Measurements from ENCODE around the gene PPARG.

The PPARG gene

DNA sequence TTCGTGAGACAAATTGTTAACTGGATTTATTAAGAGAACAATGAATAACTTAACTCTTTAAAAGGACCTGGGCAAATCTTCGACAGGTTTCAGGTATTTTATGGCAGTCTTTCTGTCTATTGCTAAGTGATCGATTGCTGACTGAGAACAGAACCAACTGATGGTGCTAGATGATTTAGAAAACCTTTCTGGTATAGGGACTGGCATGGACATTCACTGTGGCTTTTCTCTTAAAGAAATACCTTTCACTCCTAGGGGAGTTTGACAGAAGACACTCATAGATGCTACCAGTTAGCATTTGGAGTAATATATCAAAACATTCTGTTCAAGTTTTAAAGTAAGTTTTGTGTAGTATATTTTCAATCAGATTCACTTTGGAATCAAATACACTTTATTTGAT lies 654 bp downstream of the PPARG start:
- peak overlapping the region; percentile 72 for H3K4me3 Mint-ChIP-seq
- DNase-seq: no peak
- peaks cover 10% of the 10 kb centered on the region for H3K9me3 Mint-ChIP-seq
- no peak overlapping the region for H3K27ac Mint-ChIP-seq
- H3K4me1 Mint-ChIP-seq: no peaks in the 10 kb centered on the region
- H3K27me3 Mint-ChIP-seq (ENCODE audit: low read depth, poor library complexity): peaks cover 80% of the 10 kb centered on the region
- H3K36me3 Mint-ChIP-seq (ENCODE audit: low read depth): no peaks in the 10 kb centered on the region
- TF ChIP-seq, protein P1, sequence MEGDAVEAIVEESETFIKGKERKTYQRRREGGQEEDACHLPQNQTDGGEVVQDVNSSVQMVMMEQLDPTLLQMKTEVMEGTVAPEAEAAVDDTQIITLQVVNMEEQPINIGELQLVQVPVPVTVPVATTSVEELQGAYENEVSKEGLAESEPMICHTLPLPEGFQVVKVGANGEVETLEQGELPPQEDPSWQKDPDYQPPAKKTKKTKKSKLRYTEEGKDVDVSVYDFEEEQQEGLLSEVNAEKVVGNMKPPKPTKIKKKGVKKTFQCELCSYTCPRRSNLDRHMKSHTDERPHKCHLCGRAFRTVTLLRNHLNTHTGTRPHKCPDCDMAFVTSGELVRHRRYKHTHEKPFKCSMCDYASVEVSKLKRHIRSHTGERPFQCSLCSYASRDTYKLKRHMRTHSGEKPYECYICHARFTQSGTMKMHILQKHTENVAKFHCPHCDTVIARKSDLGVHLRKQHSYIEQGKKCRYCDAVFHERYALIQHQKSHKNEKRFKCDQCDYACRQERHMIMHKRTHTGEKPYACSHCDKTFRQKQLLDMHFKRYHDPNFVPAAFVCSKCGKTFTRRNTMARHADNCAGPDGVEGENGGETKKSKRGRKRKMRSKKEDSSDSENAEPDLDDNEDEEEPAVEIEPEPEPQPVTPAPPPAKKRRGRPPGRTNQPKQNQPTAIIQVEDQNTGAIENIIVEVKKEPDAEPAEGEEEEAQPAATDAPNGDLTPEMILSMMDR (IDR thresholded peaks at IDR 0.05): no peak

- Mint-ChIP-seq H3K27me3 (ENCODE audit: low read depth, poor library complexity) (peaks cover 52% of the 10 kb centered on the region), H3K4me3 (no peak overlapping the region), H3K4me1 (no peaks in the 10 kb centered on the region), H3K9me3 (no peaks in the 10 kb centered on the region), H3K36me3 (ENCODE audit: low read depth) (no peaks in the 10 kb centered on the region), H3K27ac (no peak overlapping the region)
- TF ChIP-seq, protein P1 (IDR thresholded peaks at IDR 0.05): no peak
- no peak for DNase-seq
Observed at GRCh38 chr3:12292770-12293169, 3.9 kb downstream of the PPARG start.

- Mint-ChIP-seq H3K27ac (no peak overlapping the region), H3K27me3 (ENCODE audit: low read depth, poor library complexity) (peaks cover 31% of the 10 kb centered on the region), H3K4me1 (no peaks in the 10 kb centered on the region), H3K9me3 (no peaks in the 10 kb centered on the region), H3K4me3 (no peak overlapping the region), H3K36me3 (ENCODE audit: low read depth) (no peaks in the 10 kb centered on the region)
- TF ChIP-seq, protein P1 (IDR thresholded peaks at IDR 0.05): no peak
- DNase-seq: no peak
Observed at GRCh38 chr3:12294885-12295580, 6.2 kb downstream of the PPARG start.

DNA sequence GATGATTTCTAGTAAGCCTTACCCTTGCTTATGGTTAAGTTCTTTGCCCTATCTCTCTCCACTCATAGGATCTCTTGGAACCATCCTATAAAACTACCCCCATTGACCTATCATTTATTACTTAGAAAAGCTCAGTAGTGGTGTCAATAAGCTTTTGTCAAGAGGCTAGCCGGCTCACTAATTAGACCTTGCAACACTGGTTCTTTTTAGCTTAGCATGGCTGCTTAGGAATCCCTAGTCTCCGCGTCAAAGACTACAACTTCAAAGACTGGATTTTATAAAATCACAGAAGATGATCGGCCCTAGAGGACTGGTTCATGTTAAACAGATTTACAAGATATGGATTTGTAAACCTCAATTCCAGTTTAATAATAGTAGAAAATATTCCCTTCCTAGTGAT lies 7.6 kb downstream of the PPARG start:
- no peaks in the 10 kb centered on the region for H3K9me3 Mint-ChIP-seq
- H3K27ac Mint-ChIP-seq: no peak overlapping the region
- H3K4me1 Mint-ChIP-seq: no peaks in the 10 kb centered on the region
- no peak for DNase-seq
- no peaks in the 10 kb centered on the region for H3K36me3 Mint-ChIP-seq (ENCODE audit: low read depth)
- TF ChIP-seq, protein P1 (IDR thresholded peaks at IDR 0.05): no peak
- peaks cover 25% of the 10 kb centered on the region for H3K27me3 Mint-ChIP-seq (ENCODE audit: low read depth, poor library complexity)
- H3K4me3 Mint-ChIP-seq: no peak overlapping the region

DNA sequence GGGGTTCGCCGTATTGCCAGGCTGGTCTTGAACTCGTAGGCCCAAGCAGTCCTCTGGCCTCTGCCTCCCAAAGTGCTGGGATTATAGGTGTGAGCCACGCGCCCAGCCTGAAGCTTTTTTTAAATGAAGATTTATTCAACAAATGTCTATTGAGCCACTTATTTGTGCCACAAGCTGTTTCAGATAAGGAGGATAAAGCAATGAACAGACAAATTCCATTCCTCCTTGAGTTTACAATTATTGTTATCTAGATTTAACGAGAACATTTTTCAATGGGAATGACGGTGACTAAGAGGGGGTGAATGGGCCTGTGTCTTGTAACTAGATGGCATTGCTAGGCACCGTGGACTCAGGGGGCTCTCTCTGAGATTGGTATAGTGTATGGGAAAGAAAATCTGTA lies 10.2 kb downstream of the PPARG start:
- Mint-ChIP-seq H3K27me3 (ENCODE audit: low read depth, poor library complexity) (peaks cover 12% of the 10 kb centered on the region), H3K9me3 (no peaks in the 10 kb centered on the region), H3K4me3 (no peak overlapping the region), H3K36me3 (ENCODE audit: low read depth) (no peaks in the 10 kb centered on the region), H3K27ac (no peak overlapping the region), H3K4me1 (no peaks in the 10 kb centered on the region)
- TF ChIP-seq, protein P1 (IDR thresholded peaks at IDR 0.05): no peak
- DNase-seq: no peak

DNA sequence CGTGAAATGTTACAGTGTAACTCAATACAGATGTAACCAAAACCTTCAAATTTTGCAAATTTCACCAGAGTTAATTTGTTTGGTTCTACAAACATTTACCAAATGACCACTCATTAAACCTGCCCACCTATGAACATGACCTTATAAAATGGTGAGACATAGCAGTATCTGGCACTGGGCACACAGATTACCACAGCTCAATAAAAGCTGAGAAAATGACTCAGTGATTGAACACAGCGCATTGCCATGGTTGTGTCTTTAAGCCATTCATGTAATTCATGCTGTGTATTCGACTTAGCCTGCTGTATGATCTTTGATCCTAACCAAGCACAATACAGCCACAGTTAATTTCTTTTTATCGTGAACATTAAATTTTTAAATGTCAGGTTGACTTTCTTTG lies 11.3 kb downstream of the PPARG start:
- no peak overlapping the region for H3K27ac Mint-ChIP-seq
- no peaks in the 10 kb centered on the region for H3K9me3 Mint-ChIP-seq
- no peak for DNase-seq
- H3K4me1 Mint-ChIP-seq: no peaks in the 10 kb centered on the region
- H3K4me3 Mint-ChIP-seq: no peak overlapping the region
- H3K27me3 Mint-ChIP-seq (ENCODE audit: low read depth, poor library complexity): peaks cover 17% of the 10 kb centered on the region
- H3K36me3 Mint-ChIP-seq (ENCODE audit: low read depth): no peaks in the 10 kb centered on the region
- TF ChIP-seq, protein P1 (IDR thresholded peaks at IDR 0.05): no peak
